HEK293 (cell line): Measurements from ENCODE around the gene PLOD3.

Experiments
- GFI1B ChIP-seq: fragments of 450-650 bp; formaldehyde crosslinking; IDR thresholded peaks from 2 replicates; pipeline ENCODE4 v1.5.1; 2016; ENCODE audit warnings: missing biosample characterization, missing genetic modification characterization
- GLIS1 ChIP-seq: fragments of 450-650 bp; formaldehyde crosslinking; IDR thresholded peaks from 2 replicates; pipeline ENCODE4 v1.5.1; 2016; ENCODE audit warnings: missing biosample characterization, missing genetic modification characterization
- KLF9 ChIP-seq: fragments of 450-650 bp; formaldehyde crosslinking; IDR thresholded peaks from 2 replicates; pipeline ENCODE4 v1.5.1; 2016; ENCODE audit warnings: missing biosample characterization, missing genetic modification characterization, low read depth
- SCRT1 ChIP-seq: fragments of 450-650 bp; formaldehyde crosslinking; IDR thresholded peaks from 2 replicates; pipeline ENCODE4 v1.5.1; 2016; ENCODE audit warnings: missing biosample characterization, missing genetic modification characterization, borderline replicate concordance
- WT1 ChIP-seq: fragments of 450-650 bp; formaldehyde crosslinking; IDR thresholded peaks from 2 replicates; pipeline ENCODE4 v1.5.1; 2016; ENCODE audit warnings: missing biosample characterization, missing genetic modification characterization
- YY2 ChIP-seq: fragments of 450-650 bp; formaldehyde crosslinking; IDR thresholded peaks from 2 replicates; pipeline ENCODE4 v1.5.1; 2016; ENCODE audit warnings: missing biosample characterization, missing genetic modification characterization
- ZBTB48 ChIP-seq: fragments of 450-650 bp; formaldehyde crosslinking; IDR thresholded peaks from 2 replicates; pipeline ENCODE4 v1.5.1; 2016; ENCODE audit warnings: missing biosample characterization, missing genetic modification characterization
- ZFP37 ChIP-seq: fragments of 450-650 bp; formaldehyde crosslinking; IDR thresholded peaks from 2 replicates; pipeline ENCODE4 v1.5.1; 2016; ENCODE audit warnings: missing biosample characterization, missing genetic modification characterization
- ZNF10 ChIP-seq: fragments of 450-650 bp; formaldehyde crosslinking; IDR thresholded peaks from 2 replicates; pipeline ENCODE4 v1.5.1; 2017; ENCODE audit warnings: missing biosample characterization, missing genetic modification characterization
- ZNF132 ChIP-seq: fragments of 450-650 bp; formaldehyde crosslinking; IDR thresholded peaks from 2 replicates; pipeline ENCODE4 v1.5.1; 2017; ENCODE audit warnings: missing biosample characterization, missing genetic modification characterization, borderline replicate concordance
- ZNF146 ChIP-seq: fragments of 450-650 bp; formaldehyde crosslinking; IDR thresholded peaks from 2 replicates; pipeline ENCODE4 v1.5.1; 2016; ENCODE audit warnings: missing biosample characterization, missing genetic modification characterization
- ZNF169 ChIP-seq: fragments of 450-650 bp; formaldehyde crosslinking; IDR thresholded peaks from 2 replicates; pipeline ENCODE4 v1.5.1; 2016; ENCODE audit warnings: missing biosample characterization, missing genetic modification characterization
- ZNF23 ChIP-seq: fragments of 450-650 bp; formaldehyde crosslinking; IDR thresholded peaks from 2 replicates; pipeline ENCODE4 v1.5.1; 2016; ENCODE audit warnings: missing biosample characterization, missing genetic modification characterization, borderline replicate concordance
- ZNF335 ChIP-seq: fragments of 450-650 bp; formaldehyde crosslinking; conservative IDR thresholded peaks from 2 replicates; pipeline ENCODE4 v1.5.1; 2016; ENCODE audit warnings: missing biosample characterization, missing genetic modification characterization
- ZNF404 ChIP-seq: fragments of 450-650 bp; formaldehyde crosslinking; IDR thresholded peaks from 2 replicates; pipeline ENCODE4 v1.5.1; 2017; ENCODE audit warnings: missing biosample characterization, missing genetic modification characterization
- ZNF433 ChIP-seq: fragments of 450-650 bp; formaldehyde crosslinking; IDR thresholded peaks from 2 replicates; pipeline ENCODE4 v1.5.1; 2016; ENCODE audit warnings: missing biosample characterization, missing genetic modification characterization, low read depth
- ZNF549 ChIP-seq: fragments of 450-650 bp; IDR thresholded peaks from 2 replicates; pipeline ENCODE4 v1.5.1; 2018; ENCODE audit warnings: missing biosample characterization, missing genetic modification characterization, mild to moderate bottlenecking, inconsistent platforms, moderate library complexity
- ZNF555 ChIP-seq: fragments of 450-650 bp; formaldehyde crosslinking; conservative IDR thresholded peaks from 2 replicates; pipeline ENCODE4 v1.5.1; 2017; ENCODE audit warnings: missing biosample characterization, mild to moderate bottlenecking, missing genetic modification characterization, inconsistent platforms
- ZNF660 ChIP-seq: fragments of 450-650 bp; IDR thresholded peaks from 2 replicates; pipeline ENCODE4 v1.5.1; 2018; ENCODE audit warnings: missing biosample characterization, mild to moderate bottlenecking, missing genetic modification characterization
- ZNF664 ChIP-seq: fragments of 450-650 bp; formaldehyde crosslinking; IDR thresholded peaks from 2 replicates; pipeline ENCODE4 v1.5.1; 2016; ENCODE audit warnings: missing biosample characterization, missing genetic modification characterization
- ZNF677 ChIP-seq: fragments of 450-650 bp; IDR thresholded peaks from 2 replicates; pipeline ENCODE4 v1.5.0; 2018; ENCODE audit warnings: missing biosample characterization, mild to moderate bottlenecking, missing genetic modification characterization, moderate library complexity
- ZNF747 ChIP-seq: fragments of 450-650 bp; formaldehyde crosslinking; IDR thresholded peaks from 2 replicates; pipeline ENCODE4 v1.5.1; 2016; ENCODE audit warnings: missing biosample characterization, missing genetic modification characterization
- ZNF768 ChIP-seq: fragments of 450-650 bp; formaldehyde crosslinking; IDR thresholded peaks from 2 replicates; pipeline ENCODE4 v1.5.1; 2018; ENCODE audit warnings: missing biosample characterization, mild to moderate bottlenecking, missing genetic modification characterization
- ZNF785 ChIP-seq: fragments of 450-650 bp; formaldehyde crosslinking; IDR thresholded peaks from 2 replicates; pipeline ENCODE4 v1.5.1; 2016; ENCODE audit warnings: missing biosample characterization, missing genetic modification characterization
- ZNF791 ChIP-seq: fragments of 450-650 bp; formaldehyde crosslinking; IDR thresholded peaks from 2 replicates; pipeline ENCODE4 v1.5.1; 2016; ENCODE audit warnings: missing biosample characterization, missing genetic modification characterization
- ZNF792 ChIP-seq: fragments of 450-650 bp; formaldehyde crosslinking; IDR thresholded peaks from 2 replicates; pipeline ENCODE4 v1.5.1; 2016; ENCODE audit warnings: missing biosample characterization, missing genetic modification characterization
- ZSCAN16 ChIP-seq: fragments of 450-650 bp; formaldehyde crosslinking; IDR thresholded peaks from 2 replicates; pipeline ENCODE4 v1.5.1; 2016; ENCODE audit warnings: missing biosample characterization, missing genetic modification characterization
- TF ChIP-seq, protein P1 (sequence below): fragments of 450-650 bp; formaldehyde crosslinking; IDR thresholded peaks from 2 replicates; pipeline ENCODE4 v1.5.1; 2016; ENCODE audit warnings: missing biosample characterization, missing genetic modification characterization
- TF ChIP-seq, protein P2 (sequence below): fragments of 450-650 bp; formaldehyde crosslinking; IDR thresholded peaks from 2 replicates; pipeline ENCODE4 v1.5.1; 2016; ENCODE audit warnings: missing biosample characterization, missing genetic modification characterization
- TF ChIP-seq, protein P3 (sequence below): fragments of 450-650 bp; formaldehyde crosslinking; IDR thresholded peaks from 2 replicates; pipeline ENCODE4 v1.5.1; 2016; ENCODE audit warnings: missing biosample characterization, missing genetic modification characterization, borderline replicate concordance
- TF ChIP-seq, protein P4 (sequence below): fragments of 450-650 bp; IDR thresholded peaks from 2 replicates; pipeline ENCODE4 v1.5.1; 2018; ENCODE audit warnings: missing biosample characterization, missing genetic modification characterization
- TF ChIP-seq, protein P5 (sequence below): fragments of 450-650 bp; formaldehyde crosslinking; IDR thresholded peaks from 2 replicates; pipeline ENCODE4 v1.5.1; 2016; ENCODE audit warnings: missing biosample characterization, missing genetic modification characterization

PLOD3 gene

DNA sequence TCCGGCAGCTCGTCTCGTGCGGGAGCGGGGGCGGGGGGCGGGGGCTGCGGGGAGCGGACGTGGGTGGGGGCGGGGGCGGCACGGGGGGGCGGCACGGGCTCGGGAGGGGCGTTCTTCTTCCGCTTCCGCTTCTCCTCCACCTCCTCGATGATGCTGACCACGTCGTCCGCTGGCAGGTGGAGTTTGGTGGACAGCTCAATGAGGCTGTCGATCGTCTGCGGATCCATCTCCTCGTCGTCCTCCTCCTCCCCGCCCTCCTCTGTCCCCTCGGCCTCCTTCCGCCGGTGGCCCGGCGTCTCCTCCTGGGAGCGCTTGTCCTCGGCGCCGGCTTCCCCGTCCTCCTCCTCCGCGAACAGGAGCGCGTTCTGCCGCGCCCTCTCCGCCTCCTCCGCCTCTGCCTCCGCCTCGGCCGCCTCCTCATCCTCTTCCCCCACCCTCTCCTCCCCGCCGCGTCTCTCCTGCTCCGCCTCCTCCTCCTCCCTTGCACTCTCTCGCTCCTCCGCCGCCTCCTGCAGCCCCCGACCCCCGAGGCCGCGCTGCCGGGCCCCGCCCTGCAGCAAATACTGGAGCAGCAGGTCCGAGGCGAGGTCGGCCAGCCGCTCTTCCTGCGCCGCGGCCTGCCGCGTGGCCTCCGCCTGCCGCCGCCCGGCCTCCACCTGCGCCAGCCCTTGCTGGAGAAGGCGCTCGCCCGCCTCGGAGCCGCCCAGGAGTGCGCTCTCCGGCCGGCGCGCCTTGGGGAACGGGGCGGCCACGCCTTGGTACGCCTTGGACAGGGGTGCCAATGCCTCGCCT lies 53.9 kb downstream of the PLOD3 start (continued):
- TF ChIP-seq ZNF747 = no peak
- peak; percentile 81 for TF ChIP-seq ZNF335 (tag by site-specific recombination)
- no peak for TF ChIP-seq ZNF549 (tag by site-specific recombination)
- TF ChIP-seq, protein P1, sequence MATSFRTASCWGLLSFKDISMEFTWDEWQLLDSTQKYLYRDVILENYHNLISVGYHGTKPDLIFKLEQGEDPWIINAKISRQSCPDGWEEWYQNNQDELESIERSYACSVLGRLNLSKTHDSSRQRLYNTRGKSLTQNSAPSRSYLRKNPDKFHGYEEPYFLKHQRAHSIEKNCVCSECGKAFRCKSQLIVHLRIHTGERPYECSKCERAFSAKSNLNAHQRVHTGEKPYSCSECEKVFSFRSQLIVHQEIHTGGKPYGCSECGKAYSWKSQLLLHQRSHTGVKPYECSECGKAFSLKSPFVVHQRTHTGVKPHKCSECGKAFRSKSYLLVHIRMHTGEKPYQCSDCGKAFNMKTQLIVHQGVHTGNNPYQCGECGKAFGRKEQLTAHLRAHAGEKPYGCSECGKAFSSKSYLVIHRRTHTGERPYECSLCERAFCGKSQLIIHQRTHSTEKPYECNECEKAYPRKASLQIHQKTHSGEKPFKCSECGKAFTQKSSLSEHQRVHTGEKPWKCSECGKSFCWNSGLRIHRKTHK (tag by site-specific recombination) = no peak
- TF ChIP-seq, protein P2, sequence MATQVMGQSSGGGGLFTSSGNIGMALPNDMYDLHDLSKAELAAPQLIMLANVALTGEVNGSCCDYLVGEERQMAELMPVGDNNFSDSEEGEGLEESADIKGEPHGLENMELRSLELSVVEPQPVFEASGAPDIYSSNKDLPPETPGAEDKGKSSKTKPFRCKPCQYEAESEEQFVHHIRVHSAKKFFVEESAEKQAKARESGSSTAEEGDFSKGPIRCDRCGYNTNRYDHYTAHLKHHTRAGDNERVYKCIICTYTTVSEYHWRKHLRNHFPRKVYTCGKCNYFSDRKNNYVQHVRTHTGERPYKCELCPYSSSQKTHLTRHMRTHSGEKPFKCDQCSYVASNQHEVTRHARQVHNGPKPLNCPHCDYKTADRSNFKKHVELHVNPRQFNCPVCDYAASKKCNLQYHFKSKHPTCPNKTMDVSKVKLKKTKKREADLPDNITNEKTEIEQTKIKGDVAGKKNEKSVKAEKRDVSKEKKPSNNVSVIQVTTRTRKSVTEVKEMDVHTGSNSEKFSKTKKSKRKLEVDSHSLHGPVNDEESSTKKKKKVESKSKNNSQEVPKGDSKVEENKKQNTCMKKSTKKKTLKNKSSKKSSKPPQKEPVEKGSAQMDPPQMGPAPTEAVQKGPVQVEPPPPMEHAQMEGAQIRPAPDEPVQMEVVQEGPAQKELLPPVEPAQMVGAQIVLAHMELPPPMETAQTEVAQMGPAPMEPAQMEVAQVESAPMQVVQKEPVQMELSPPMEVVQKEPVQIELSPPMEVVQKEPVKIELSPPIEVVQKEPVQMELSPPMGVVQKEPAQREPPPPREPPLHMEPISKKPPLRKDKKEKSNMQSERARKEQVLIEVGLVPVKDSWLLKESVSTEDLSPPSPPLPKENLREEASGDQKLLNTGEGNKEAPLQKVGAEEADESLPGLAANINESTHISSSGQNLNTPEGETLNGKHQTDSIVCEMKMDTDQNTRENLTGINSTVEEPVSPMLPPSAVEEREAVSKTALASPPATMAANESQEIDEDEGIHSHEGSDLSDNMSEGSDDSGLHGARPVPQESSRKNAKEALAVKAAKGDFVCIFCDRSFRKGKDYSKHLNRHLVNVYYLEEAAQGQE (tag by site-specific recombination) = peak; percentile 80
- TF ChIP-seq ZNF660 (tag by site-specific recombination) = peak; percentile 35; the same call in 1 of the 2 replicates
- no peak for TF ChIP-seq ZFP37
- TF ChIP-seq ZNF768 = no peak; the same call in 1 of the 2 replicates
- peak; percentile 41; the same call in 1 of the 2 replicates for TF ChIP-seq ZBTB48 (tag by site-specific recombination)
- peak; percentile 58; the same call in 1 of the 2 replicates for TF ChIP-seq WT1 (tag by site-specific recombination)
- TF ChIP-seq ZNF132 (tag by site-specific recombination) = no peak
- no peak for TF ChIP-seq ZNF677 (tag by site-specific recombination)
- no peak for TF ChIP-seq ZNF10 (tag by site-specific recombination)
- TF ChIP-seq ZNF664 (tag by site-specific recombination) = no peak
- TF ChIP-seq ZNF169 (tag by site-specific recombination) = no peak
- TF ChIP-seq ZNF555 (tag by site-specific recombination) = no peak
- no peak for TF ChIP-seq GFI1B (tag by site-specific recombination)
- TF ChIP-seq, protein P3, sequence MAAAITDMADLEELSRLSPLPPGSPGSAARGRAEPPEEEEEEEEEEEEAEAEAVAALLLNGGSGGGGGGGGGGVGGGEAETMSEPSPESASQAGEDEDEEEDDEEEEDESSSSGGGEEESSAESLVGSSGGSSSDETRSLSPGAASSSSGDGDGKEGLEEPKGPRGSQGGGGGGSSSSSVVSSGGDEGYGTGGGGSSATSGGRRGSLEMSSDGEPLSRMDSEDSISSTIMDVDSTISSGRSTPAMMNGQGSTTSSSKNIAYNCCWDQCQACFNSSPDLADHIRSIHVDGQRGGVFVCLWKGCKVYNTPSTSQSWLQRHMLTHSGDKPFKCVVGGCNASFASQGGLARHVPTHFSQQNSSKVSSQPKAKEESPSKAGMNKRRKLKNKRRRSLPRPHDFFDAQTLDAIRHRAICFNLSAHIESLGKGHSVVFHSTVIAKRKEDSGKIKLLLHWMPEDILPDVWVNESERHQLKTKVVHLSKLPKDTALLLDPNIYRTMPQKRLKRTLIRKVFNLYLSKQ = no peak
- TF ChIP-seq, protein P4, sequence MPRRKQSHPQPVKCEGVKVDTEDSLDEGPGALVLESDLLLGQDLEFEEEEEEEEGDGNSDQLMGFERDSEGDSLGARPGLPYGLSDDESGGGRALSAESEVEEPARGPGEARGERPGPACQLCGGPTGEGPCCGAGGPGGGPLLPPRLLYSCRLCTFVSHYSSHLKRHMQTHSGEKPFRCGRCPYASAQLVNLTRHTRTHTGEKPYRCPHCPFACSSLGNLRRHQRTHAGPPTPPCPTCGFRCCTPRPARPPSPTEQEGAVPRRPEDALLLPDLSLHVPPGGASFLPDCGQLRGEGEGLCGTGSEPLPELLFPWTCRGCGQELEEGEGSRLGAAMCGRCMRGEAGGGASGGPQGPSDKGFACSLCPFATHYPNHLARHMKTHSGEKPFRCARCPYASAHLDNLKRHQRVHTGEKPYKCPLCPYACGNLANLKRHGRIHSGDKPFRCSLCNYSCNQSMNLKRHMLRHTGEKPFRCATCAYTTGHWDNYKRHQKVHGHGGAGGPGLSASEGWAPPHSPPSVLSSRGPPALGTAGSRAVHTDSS (tag by site-specific recombination) = peak; percentile 76
- peak; percentile 66 for TF ChIP-seq KLF9 (tag by site-specific recombination)
- peak; percentile 62; the same call in 1 of the 2 replicates for TF ChIP-seq ZNF785
- no peak for TF ChIP-seq ZSCAN16
- no peak for TF ChIP-seq ZNF146 (tag by site-specific recombination)
- no peak for TF ChIP-seq YY2
- TF ChIP-seq, protein P5, sequence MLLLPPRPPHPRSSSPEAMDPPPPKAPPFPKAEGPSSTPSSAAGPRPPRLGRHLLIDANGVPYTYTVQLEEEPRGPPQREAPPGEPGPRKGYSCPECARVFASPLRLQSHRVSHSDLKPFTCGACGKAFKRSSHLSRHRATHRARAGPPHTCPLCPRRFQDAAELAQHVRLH (tag by site-specific recombination) = no peak
- no peak for TF ChIP-seq ZNF433 (tag by site-specific recombination)
- TF ChIP-seq ZNF792 (tag by site-specific recombination) = no peak
- TF ChIP-seq SCRT1 (tag by site-specific recombination) = no peak
- TF ChIP-seq ZNF791 (tag by site-specific recombination) = no peak
- peak; percentile 67 for TF ChIP-seq GLIS1 (tag by site-specific recombination)
- TF ChIP-seq ZNF23 (tag by site-specific recombination) = no peak
- no peak for TF ChIP-seq ZNF404
